ENCODE results near the gene PRICKLE2. TPM values are rescaled to one million over a fixed set of nuclear protein-coding genes. Genes with fewer than 3 reads are reported as not detected.

Gene PRICKLE2
- total RNA-seq, 1 experiment from 2014 or later = 3.2 TPM

DNA sequence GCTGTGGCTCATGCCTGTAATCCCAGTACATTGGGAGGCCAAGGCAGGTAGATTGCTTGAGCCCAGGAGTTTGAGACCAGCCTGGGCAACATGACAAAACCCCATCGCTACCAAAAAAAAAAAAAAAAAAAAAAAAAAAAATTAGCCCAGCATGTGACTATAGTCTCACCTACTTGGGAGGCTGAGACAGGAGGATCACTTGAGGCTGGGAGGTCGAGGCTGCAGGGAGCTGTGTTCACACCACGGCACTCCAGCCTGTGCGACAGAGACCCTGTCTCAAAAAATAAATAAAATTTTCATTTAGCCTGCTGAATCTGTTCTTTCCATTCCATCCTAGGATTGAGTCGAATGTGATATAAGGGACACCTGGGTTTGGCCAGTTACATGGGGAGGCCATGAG is 14.6 kb upstream of the PRICKLE2 start:
- Histone ChIP-seq H3K9ac (ENCODE audit: extremely low read depth, insufficient read length, low read length) (no peak overlapping the region), H3K56ac (ENCODE audit: insufficient read length, low read depth, low read length) (no peak overlapping the region), H3K4ac (ENCODE audit: low read depth, low read length) (no peak overlapping the region), H2BK120ac (ENCODE audit: low read depth, low read length, poor library complexity, severe bottlenecking) (no peak overlapping the region), H3K18ac (ENCODE audit: insufficient read length, low read depth, low read length) (no peak overlapping the region), H3K79me1 (ENCODE audit: insufficient read depth, low read depth, low read length, poor library complexity, severe bottlenecking) (no peaks in the 10 kb centered on the region), H3K27ac (ENCODE audit: insufficient read length, low read depth, low read length) (no peak overlapping the region), H3K23me2 (ENCODE audit: insufficient read length, low read depth, low read length, poor library complexity, severe bottlenecking) (no peaks in the 10 kb centered on the region), H4K20me1 (ENCODE audit: control insufficient read depth, insufficient read depth, insufficient read length) (no peaks in the 10 kb centered on the region), H4K91ac (ENCODE audit: insufficient read length, low read depth, low read length) (no peak overlapping the region), H4K8ac (replicated peaks; ENCODE audit: insufficient read length, low read depth, low read length) (no peak overlapping the region), H3K23ac (ENCODE audit: insufficient read length, low read depth, low read length) (no peak overlapping the region), H2BK5ac (ENCODE audit: insufficient read length, low read length) (no peak overlapping the region), H3K79me2 (ENCODE audit: insufficient read depth, low read length) (no peaks in the 10 kb centered on the region), H3T11ph (ENCODE audit: low read length) (no peak overlapping the region), H3K14ac (ENCODE audit: insufficient read depth, low read length) (no peak overlapping the region), H4K5ac (ENCODE audit: insufficient read length, low read depth, low read length) (no peak overlapping the region), H3K27me3 (ENCODE audit: insufficient read depth, low read length) (no peaks in the 10 kb centered on the region), H3K9me3 (ENCODE audit: control insufficient read depth, low read depth, low read length) (no peaks in the 10 kb centered on the region), H2BK12ac (ENCODE audit: insufficient read length, low read depth, low read length) (no peak overlapping the region), H2BK20ac (ENCODE audit: low read depth, low read length, poor library complexity, severe bottlenecking) (no peak overlapping the region), H2AK5ac (ENCODE audit: insufficient read length, low read length) (no peak overlapping the region), H3K4me1 (ENCODE audit: insufficient read depth, low read length) (no peaks in the 10 kb centered on the region; the same call in 1 of the 2 replicates), H2AFZ (ENCODE audit: low read length) (no peak overlapping the region), H3K4me2 (ENCODE audit: insufficient read depth, insufficient read length, low read length) (no peak overlapping the region), H2BK15ac (ENCODE audit: low read depth, low read length) (no peak overlapping the region)
- no peak overlapping the region for H3K4me3 Mint-ChIP-seq
- H3K27me3 Mint-ChIP-seq (ENCODE audit: low read depth) = peaks cover 5% of the 10 kb centered on the region; the same call in 1 of the 2 replicates
- H3K4me1 Mint-ChIP-seq = peaks cover 22 to 36% of the 10 kb centered on the region in 2 experiments
- DNase-seq = no peak
- H3K36me3 Mint-ChIP-seq (ENCODE audit: insufficient read depth in 1 of 3, low read depth in 3 of 3) = peaks cover 7 to 15% (median 11%) of the 10 kb centered on the region in 3 experiments
- no peak overlapping the region; a peak in 2 of 7 replicates for H3K27ac Mint-ChIP-seq
- peaks cover 11 to 14% of the 10 kb centered on the region in 2 experiments for H3K9me3 Mint-ChIP-seq
- WGBS (ENCODE audit: extremely low coverage, insufficient read length, low lambda C conversion rate) = no CpG with 5 or more reads among the region's 5 CpGs
- TF ChIP-seq, protein P1, sequence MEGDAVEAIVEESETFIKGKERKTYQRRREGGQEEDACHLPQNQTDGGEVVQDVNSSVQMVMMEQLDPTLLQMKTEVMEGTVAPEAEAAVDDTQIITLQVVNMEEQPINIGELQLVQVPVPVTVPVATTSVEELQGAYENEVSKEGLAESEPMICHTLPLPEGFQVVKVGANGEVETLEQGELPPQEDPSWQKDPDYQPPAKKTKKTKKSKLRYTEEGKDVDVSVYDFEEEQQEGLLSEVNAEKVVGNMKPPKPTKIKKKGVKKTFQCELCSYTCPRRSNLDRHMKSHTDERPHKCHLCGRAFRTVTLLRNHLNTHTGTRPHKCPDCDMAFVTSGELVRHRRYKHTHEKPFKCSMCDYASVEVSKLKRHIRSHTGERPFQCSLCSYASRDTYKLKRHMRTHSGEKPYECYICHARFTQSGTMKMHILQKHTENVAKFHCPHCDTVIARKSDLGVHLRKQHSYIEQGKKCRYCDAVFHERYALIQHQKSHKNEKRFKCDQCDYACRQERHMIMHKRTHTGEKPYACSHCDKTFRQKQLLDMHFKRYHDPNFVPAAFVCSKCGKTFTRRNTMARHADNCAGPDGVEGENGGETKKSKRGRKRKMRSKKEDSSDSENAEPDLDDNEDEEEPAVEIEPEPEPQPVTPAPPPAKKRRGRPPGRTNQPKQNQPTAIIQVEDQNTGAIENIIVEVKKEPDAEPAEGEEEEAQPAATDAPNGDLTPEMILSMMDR (conservative IDR thresholded peaks at IDR 0.05) = no peak
